Fibroblast of skin of abdomen (primary cell): ENCODE measurements around the gene TBC1D5. TPM values are rescaled to one million over a fixed set of nuclear protein-coding genes. Genes with fewer than 3 reads are reported as not detected.
"Not testable (repeated sequence)": the region's sequence is repeated elsewhere in the genome, so short reads cannot be mapped to it uniquely, and the experiment has no call there.

Experiments
- DNase-seq: peaks from one replicate; pipeline ENCODE4 v3.0.0-alpha.2; 2013
- polyA plus RNA-seq, 2 experiments: library from polyadenylated mRNA; unstranded; fragments of 120-200 nt; gene quantifications; one replicate each; pipeline ENCODE4 v1.2.1, GENCODE V29; 2013; ENCODE audit not compliant: insufficient read length in 2 of 2

TBC1D5 gene
- polyA plus RNA-seq (2013, experiment 1 of 2; ENCODE audit: insufficient read length): 34.7 TPM
- polyA plus RNA-seq (2013, experiment 2 of 2; ENCODE audit: insufficient read length): 33.4 TPM

GRCh38 chr3:17742102-17742879 is at the start of gene TBC1D5:
Gene TBC1D5, minus strand, starts transcription at chr3:17742631. Its CDS starts 234,061 bp downstream, at chr3:17508570.
- DNase-seq: peak; percentile 99

- no peak for DNase-seq
Measured at GRCh38 chr3:17783426-17783825, 41.0 kb upstream of the TBC1D5 start.

GRCh38 chr3:17782751-17783150 is 40.3 kb upstream of the TBC1D5 start:
- no peak for DNase-seq

GRCh38 chr3:17780369-17780768 is 37.9 kb upstream of the TBC1D5 start:
- DNase-seq: not testable (repeated sequence)

GRCh38 chr3:17779304-17780250 is 37.1 kb upstream of the TBC1D5 start:
- not testable (repeated sequence) for DNase-seq

- not testable (repeated sequence) for DNase-seq
Measured at GRCh38 chr3:17777326-17777725, 34.9 kb upstream of the TBC1D5 start.

- DNase-seq: no peak
Measured at GRCh38 chr3:17775073-17775472, 32.6 kb upstream of the TBC1D5 start.

GRCh38 chr3:17774180-17774910 is 31.9 kb upstream of the TBC1D5 start:
- DNase-seq: not testable (repeated sequence)

- DNase-seq: no peak
Measured at GRCh38 chr3:17772556-17772955, 30.1 kb upstream of the TBC1D5 start.

- DNase-seq: no peak
Measured at GRCh38 chr3:17771177-17772017, 29.0 kb upstream of the TBC1D5 start.

GRCh38 chr3:17770682-17771081 is 28.3 kb upstream of the TBC1D5 start:
- no peak for DNase-seq

GRCh38 chr3:17765819-17766472 is 23.5 kb upstream of the TBC1D5 start:
- DNase-seq: no peak

GRCh38 chr3:17761563-17761962 is 19.1 kb upstream of the TBC1D5 start:
- DNase-seq: no peak

- DNase-seq: no peak
Measured at GRCh38 chr3:17759901-17760300, 17.5 kb upstream of the TBC1D5 start.

GRCh38 chr3:17755836-17756235 is 13.4 kb upstream of the TBC1D5 start:
- no peak for DNase-seq

- no peak for DNase-seq
Measured at GRCh38 chr3:17753632-17753992, 11.2 kb upstream of the TBC1D5 start.

GRCh38 chr3:17752876-17753631 is 10.6 kb upstream of the TBC1D5 start:
- DNase-seq: no peak

GRCh38 chr3:17752436-17752835 is 10.0 kb upstream of the TBC1D5 start:
- peak; percentile 18 for DNase-seq

GRCh38 chr3:17749705-17750293 is 7.4 kb upstream of the TBC1D5 start:
- DNase-seq: no peak

GRCh38 chr3:17749281-17749680 is 6.8 kb upstream of the TBC1D5 start:
- DNase-seq: no peak
